GM12875 (cell line): Measurements from ENCODE around the gene TMEM60.

Experiments used
- H3K4me3 ChIP-seq: one replicate; pipeline ENCODE4 v1.5.1; 2011; ENCODE audit warnings: low read depth, low read length, control low read depth
- CTCF ChIP-seq: IDR thresholded peaks from 2 replicates; pipeline ENCODE4 v1.5.1; 2011; ENCODE audit warnings: low read depth, mild to moderate bottlenecking, control low read depth, inconsistent platforms, low read length, moderate library complexity, borderline replicate concordance; ENCODE audit not compliant: insufficient read depth

The TMEM60 gene

GRCh38 chr7:77813180-77813579 lies 14.9 kb upstream of the TMEM60 start:
- TF ChIP-seq CTCF, result no peak
- no peak overlapping the region for H3K4me3 ChIP-seq

GRCh38 chr7:77812290-77812685 lies 14.1 kb upstream of the TMEM60 start:
- no peak overlapping the region for H3K4me3 ChIP-seq
- no peak for TF ChIP-seq CTCF

GRCh38 chr7:77811516-77812289 lies 13.5 kb upstream of the TMEM60 start:
- H3K4me3 ChIP-seq, result no peak overlapping the region
- TF ChIP-seq CTCF, result no peak

- no peak overlapping the region for H3K4me3 ChIP-seq
- TF ChIP-seq CTCF, result no peak
Measured at GRCh38 chr7:77808517-77808916, 10.3 kb upstream of the TMEM60 start.

GRCh38 chr7:77806425-77806824 lies 8.2 kb upstream of the TMEM60 start:
- H3K4me3 ChIP-seq, result no peak overlapping the region
- no peak for TF ChIP-seq CTCF

GRCh38 chr7:77802557-77803405 lies 4.5 kb upstream of the TMEM60 start:
- TF ChIP-seq CTCF, result no peak

More at GRCh38 chr7:77802557-77803405, 4.5 kb upstream of the TMEM60 start:
- H3K4me3 ChIP-seq, result no peak overlapping the region
